GM12878 (cell line): ENCODE data around the gene FASN. TPM values are rescaled to one million over a fixed set of nuclear protein-coding genes. Genes with fewer than 3 reads are reported as not detected.
"Not testable (repeated sequence)": the region's sequence is repeated elsewhere in the genome, so short reads cannot be mapped to it uniquely, and the experiment has no call there.

ENCODE experiments used
- ATAC-seq: fragments of 200-7000 bp; cut with Tn5 transposase; 3 replicates; pipeline ENCODE4 v1.9.1; 2020; ENCODE audit warnings: mild to moderate bottlenecking, moderate library complexity
- BruUV-seq: library from RNA; stranded (reverse); fragments of 400-500 nt; replicated peaks from 2 replicates; lab custom pipeline; 2021; lab: Mats Ljungman, UMichigan
- CTCF ChIA-PET: fragments of 300-600 bp; sonication (Branson Sonifier 250); formaldehyde crosslinking; extraction: SDS; loops from one replicate; lab custom pipeline; 2021; ENCODE audit warnings: inconsistent platforms; lab: Yijun Ruan, JAX
- POLR2A ChIA-PET: fragments of 350-600 bp; formaldehyde crosslinking; extraction: SDS; loops from one replicate; lab custom pipeline; 2021; ENCODE audit warnings: inconsistent platforms; lab: Charles Lee
- RAD21 ChIA-PET: fragments of 300-600 bp; sonication (Branson Sonifier 250); formaldehyde crosslinking; loops from one replicate; lab custom pipeline; 2023; ENCODE audit warnings: antibody characterized with exemption; ENCODE audit not compliant: unreplicated experiment; lab: Charles Lee
- SMC1A ChIA-PET: fragments of 300-600 bp; sonication (Branson Sonifier 250); formaldehyde crosslinking; loops from one replicate; lab custom pipeline; 2023; ENCODE audit not compliant: unreplicated experiment, uncharacterized antibody; lab: Charles Lee
- DNase-seq: peaks from one replicate; pipeline ENCODE4 v3.0.0-alpha.2; 2011; ENCODE audit warnings: low read depth, low spot score
- FAIRE-seq: peaks from 3 replicates; lab custom pipeline; 2011; peaks lifted over from hg19 to GRCh38; lab: Jason Lieb, UNC
- H2AFZ ChIP-seq: 2 replicates; pipeline ENCODE4 v1.6.0; 2011; ENCODE audit warnings: low read depth, low read length, control low read depth; ENCODE audit not compliant: control insufficient read depth
- H3K27ac ChIP-seq: 2 replicates; pipeline ENCODE4 v1.5.1; 2011; ENCODE audit warnings: control low read depth; ENCODE audit not compliant: control insufficient read depth, insufficient read depth
- H3K27me3 ChIP-seq, 2 experiments: replicated peaks in 1 of 2; 2 replicates each; pipeline versions ENCODE4 v1.6.0 to v1.6.1; 2011; ENCODE audit warnings: low read length in 1 of 2; ENCODE audit not compliant: control insufficient read depth in 2 of 2, insufficient read depth in 2 of 2
- H3K36me3 ChIP-seq, 2 experiments: 2 replicates each; pipeline ENCODE4 v1.5.1; 2011; ENCODE audit warnings: low read length in 1 of 2; ENCODE audit not compliant: control insufficient read depth in 2 of 2, insufficient read depth in 2 of 2
- H3K4me1 ChIP-seq: 2 replicates; pipeline ENCODE4 v1.6.1; 2011; ENCODE audit warnings: mild to moderate bottlenecking, low read length, moderate library complexity, mixed read lengths; ENCODE audit not compliant: control insufficient read depth, insufficient read depth
- H3K4me2 ChIP-seq: 2 replicates; pipeline ENCODE4 v1.6.0; 2011; ENCODE audit warnings: control low read depth; ENCODE audit not compliant: control insufficient read depth, insufficient read depth
- H3K4me3 ChIP-seq: fragments of 200-600 bp; sonication (generic); 2 replicates; pipeline ENCODE4 v1.5.1; 2016
- H3K79me2 ChIP-seq: 2 replicates; pipeline ENCODE4 v1.6.0; 2011; ENCODE audit warnings: low read length; ENCODE audit not compliant: control insufficient read depth, insufficient read depth
- H3K9ac ChIP-seq: 2 replicates; pipeline ENCODE4 v1.8.0; 2011; ENCODE audit warnings: low read length, control low read depth, mixed read lengths; ENCODE audit not compliant: control insufficient read depth, insufficient read depth
- H3K9me3 ChIP-seq: replicated peaks from 3 replicates; pipeline ENCODE4 v1.5.1; 2011; ENCODE audit warnings: mild to moderate bottlenecking, low read length; ENCODE audit not compliant: control insufficient read depth, insufficient read depth
- H4K20me1 ChIP-seq: 2 replicates; pipeline ENCODE4 v1.6.0; 2011; ENCODE audit not compliant: control insufficient read depth, insufficient read depth
- BCL3 ChIP-seq: IDR thresholded peaks from 2 replicates; pipeline ENCODE4 v1.6.1; 2011; ENCODE audit warnings: borderline replicate concordance, low read depth, mild to moderate bottlenecking, moderate library complexity, low read length; ENCODE audit not compliant: insufficient read depth, poor library complexity, severe bottlenecking
- WGBS: methylation state at CpG from one replicate; pipeline ENCODE4 v1.1.6; 2016; ENCODE audit warnings: low lambda C conversion rate; ENCODE audit not compliant: insufficient replicate concordance, insufficient coverage; ENCODE audit errors: missing lambda C conversion rate; 5-methylcytosine and 5-hydroxymethylcytosine counted together
- in situ Hi-C: fragments of 300-500 bp; cut with MboI; formaldehyde crosslinking; loops from 9 replicates; pipeline ENCODE4 v1.14.3; 2018; ENCODE audit warnings: mixed read lengths
- intact Hi-C: fragments of 100-400 bp; cut with micrococcal nuclease; formaldehyde crosslinking; loops from one replicate; pipeline ENCODE4 v1.14.2; 2022; ENCODE audit not compliant: unreplicated experiment
- polyA plus RNA-seq, 11 experiments: library from polyadenylated mRNA; depleted of rRNA in 4 of 11; unstranded in 6 of 11; stranded (reverse) in 5 of 11; fragments of >200 nt; fragmentation: Nextera tagmentation in 4 of 11; fragmentation: Illumina TruSeq in 1 of 11; extraction: Ambion mirVana in 4 of 11; extraction: Trizol in 1 of 11; gene quantifications; 1 replicate in 1 of 11; 2 replicates in 10 of 11; pipeline versions ENCODE4 v1.2.1 to v1.2.3, GENCODE V29; 2011 to 2016; ENCODE audit warnings: inconsistent platforms in 2 of 11, missing spikeins in 2 of 11, low read depth in 1 of 11
- total RNA-seq, 4 experiments: library from RNA; depleted of rRNA in 3 of 4; stranded (reverse); fragments of >200 nt in 3 of 4; fragmentation: Illumina TruSeq in 1 of 4; extraction: Trizol in 1 of 4; gene quantifications; 2 replicates each; pipeline versions ENCODE4 v1.2.1 to v1.2.3, GENCODE V29; 2013 to 2021
- TF ChIP-seq, protein P1 (sequence below): IDR thresholded peaks from 2 replicates; pipeline ENCODE4 v1.6.1; 2011; ENCODE audit warnings: low read depth, low read length, improper control_type of control experiment, borderline replicate concordance

Gene FASN
- total and polyA plus RNA-seq, 10 of the 15 experiments (the other 5 are each of a cell fraction or from before 2014, with no cell fraction given), result 0.19 to 333 (median 30.4) TPM

- no peak for ATAC-seq
- Histone ChIP-seq H3K9me3 (no peaks in the 10 kb centered on the region), H3K79me2 (no peaks in the 10 kb centered on the region), H3K4me3 (no peak overlapping the region), H3K27ac (no peak overlapping the region), H3K27me3 (no peaks in the 10 kb centered on the region), H4K20me1 (no peaks in the 10 kb centered on the region), H3K4me1 (no peaks in the 10 kb centered on the region), H3K4me2 (no peak overlapping the region), H2AFZ (no peak overlapping the region), H3K9ac (no peak overlapping the region), H3K36me3 (no peaks in the 10 kb centered on the region)
- DNase-seq, result no peak
- POLR2A ChIA-PET, result no interaction called here
- RAD21 ChIA-PET, result no interaction called here
- in situ Hi-C loops (no loop called here), intact Hi-C loops (no loop called here)
- WGBS, result 74% methylated on average over 8 of the region's 8 CpGs
- BruUV-seq, result no TSS peak
- FAIRE-seq, result no peak
- TF ChIP-seq, protein P1, sequence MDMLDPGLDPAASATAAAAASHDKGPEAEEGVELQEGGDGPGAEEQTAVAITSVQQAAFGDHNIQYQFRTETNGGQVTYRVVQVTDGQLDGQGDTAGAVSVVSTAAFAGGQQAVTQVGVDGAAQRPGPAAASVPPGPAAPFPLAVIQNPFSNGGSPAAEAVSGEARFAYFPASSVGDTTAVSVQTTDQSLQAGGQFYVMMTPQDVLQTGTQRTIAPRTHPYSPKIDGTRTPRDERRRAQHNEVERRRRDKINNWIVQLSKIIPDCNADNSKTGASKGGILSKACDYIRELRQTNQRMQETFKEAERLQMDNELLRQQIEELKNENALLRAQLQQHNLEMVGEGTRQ, result no peak
- TF ChIP-seq BCL3, result peak; percentile 47
- SMC1A ChIA-PET, result no interaction called here
- CTCF ChIA-PET, result interaction anchor here (0.7 to 1.1 kb wide), 2 partner anchors 12 to 113 kb away, joined by 3 to 4 read pairs; no protein-coding TSS in a partner anchor
Measured at GRCh38 chr17:82143333-82143732, 45.3 kb upstream of the FASN start.

DNA sequence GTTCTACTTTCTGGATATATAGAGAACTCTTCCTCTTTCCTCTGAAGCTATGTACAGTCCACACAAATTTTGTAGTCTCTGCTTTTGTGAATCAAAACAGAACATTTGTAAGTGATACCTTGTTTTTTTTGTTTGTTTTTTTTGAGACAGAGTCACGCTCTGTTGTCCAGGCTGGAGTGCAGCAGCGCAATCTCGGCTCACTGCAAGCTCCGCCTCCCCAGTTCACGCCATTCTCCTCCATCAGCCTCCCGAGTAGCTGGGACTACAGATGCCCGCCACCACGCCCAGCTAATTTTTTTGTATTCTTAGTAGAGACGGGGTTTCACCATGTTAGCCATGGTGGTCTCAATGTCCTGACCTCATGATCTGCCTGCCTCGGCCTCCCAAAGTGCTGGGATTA is 41.9 kb upstream of the FASN start:
- DNase-seq, ATAC-seq, H3K4me3 ChIP-seq, POLR2A ChIA-PET, SMC1A ChIA-PET, RAD21 ChIA-PET, FAIRE-seq, intact Hi-C loops, in situ Hi-C loops, H3K4me1 ChIP-seq, H3K27me3 ChIP-seq, H3K9ac ChIP-seq, CTCF ChIA-PET, H3K36me3 ChIP-seq, H3K9me3 ChIP-seq, H2AFZ ChIP-seq, BruUV-seq, H3K79me2 ChIP-seq, H4K20me1 ChIP-seq, H3K27ac ChIP-seq, H3K4me2 ChIP-seq: not testable (repeated sequence)
- 82% methylated on average over 10 of the region's 10 CpGs for WGBS
